Stimulated activated CD4-positive, alpha-beta T cell treated with anti-CD3 and anti-CD28 coated beads, Interleukin-4, amount 100 ng/mL, for 1 hour (primary cell): Measurements from ENCODE around the gene GLO1.
A peak's percentile ranks its signal among the peaks of the same experiment; 100 is the strongest.

Source experiments
- DNase-seq: peaks from one replicate; pipeline ENCODE4 v3.0.0-alpha.2; 2020

GLO1 gene

GRCh38 chr6:38656896-38657295 is 46.0 kb downstream of the GLO1 start:
- DNase-seq = no peak

DNA sequence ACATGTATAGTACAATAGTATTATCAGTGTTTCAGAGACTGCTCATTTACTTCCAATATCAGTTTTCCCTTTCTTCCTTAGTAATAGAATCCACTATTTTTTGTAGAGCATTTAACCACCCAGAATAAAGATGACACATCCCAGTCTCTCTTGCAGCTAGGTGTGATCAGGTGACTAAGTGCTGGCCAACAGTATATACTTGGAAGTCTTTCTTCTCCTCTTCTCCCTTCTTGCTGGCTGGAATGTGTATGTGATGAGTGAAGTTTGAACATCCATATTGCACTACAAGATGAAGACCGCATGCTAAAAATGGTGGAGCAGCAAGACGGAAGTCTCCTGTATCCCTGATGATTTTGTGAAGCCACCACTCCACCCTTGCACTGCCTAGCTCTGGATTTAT is 48.7 kb downstream of the GLO1 start:
- DNase-seq = no peak

DNA sequence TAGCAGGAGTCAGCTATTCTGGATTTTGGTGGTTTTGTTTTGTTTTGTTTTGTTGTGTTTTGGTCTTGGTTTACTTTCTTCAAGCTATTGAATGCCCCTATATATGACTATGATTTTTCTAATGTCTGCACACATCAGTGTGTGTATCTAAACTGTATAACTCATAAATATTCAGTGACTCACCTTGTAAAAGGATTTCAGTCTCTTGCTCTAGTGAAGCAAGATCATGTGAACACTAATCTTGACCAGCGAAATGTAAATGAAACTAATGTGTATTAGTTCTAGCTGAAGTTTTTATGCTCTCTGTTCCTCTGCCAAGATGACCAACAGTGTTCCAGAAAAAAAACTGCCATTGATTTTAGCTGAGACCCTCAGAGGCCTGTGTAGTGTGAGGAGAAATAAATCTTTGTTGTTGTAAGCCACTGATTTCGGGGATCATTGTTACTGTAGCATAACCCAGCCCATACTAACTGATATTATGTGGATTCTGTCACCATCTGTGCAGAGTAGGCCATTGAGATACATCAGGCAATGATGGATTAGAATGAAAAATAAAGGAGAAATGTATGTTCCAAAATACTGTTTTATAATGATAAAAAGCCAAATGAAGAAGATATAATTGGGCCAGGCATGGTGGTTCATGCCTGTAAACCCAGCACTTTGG is 51.7 kb downstream of the GLO1 start:
- DNase-seq = no peak

DNA sequence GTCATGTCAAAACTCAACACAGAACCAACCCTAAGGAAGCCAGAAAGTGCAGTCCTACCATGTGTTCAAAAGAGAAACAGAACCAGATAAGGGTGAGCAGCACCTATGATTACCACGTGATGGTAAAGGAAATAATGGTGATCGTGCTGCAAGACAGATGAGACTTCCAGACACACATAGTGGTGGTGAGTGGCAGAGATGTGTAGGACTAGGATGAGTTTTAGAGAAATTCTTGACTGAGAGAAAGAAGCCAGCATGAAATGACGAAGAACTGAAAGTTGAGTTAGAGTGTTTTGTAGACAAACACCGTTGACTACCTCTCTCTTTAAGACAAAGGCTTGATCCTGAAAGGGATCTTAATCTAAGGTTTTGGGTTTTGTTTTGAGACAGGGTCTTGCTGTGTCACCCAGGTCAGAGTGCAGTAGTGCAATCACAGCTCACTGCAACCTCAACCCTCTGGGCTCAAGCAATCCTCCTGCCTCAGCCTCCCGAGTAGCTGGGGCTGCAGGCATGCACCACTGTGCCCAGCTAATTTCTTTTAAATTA is 52.7 kb downstream of the GLO1 start:
- DNase-seq = no peak

- no peak for DNase-seq
These were observed 53.2 kb downstream of the GLO1 start for GRCh38 chr6:38649744-38650143.

DNA sequence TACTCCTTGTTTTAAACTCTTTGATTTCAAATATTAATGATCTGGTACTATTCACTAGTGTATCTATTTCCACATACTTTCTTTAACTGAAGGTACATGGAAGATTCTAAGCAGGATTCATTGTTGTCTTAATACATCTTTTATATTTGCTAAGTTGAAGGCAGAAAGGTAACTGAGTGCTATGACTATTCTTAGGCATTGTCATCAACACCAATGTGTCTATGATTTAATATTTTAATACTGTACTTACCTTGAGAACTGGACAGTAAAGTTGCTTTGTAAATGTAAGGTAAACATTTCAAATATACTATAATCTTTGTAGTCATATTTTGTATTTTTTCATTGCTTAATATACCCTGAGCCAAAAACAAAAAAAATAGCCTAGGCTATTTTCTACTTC is 54.3 kb downstream of the GLO1 start:
- no peak for DNase-seq

DNA sequence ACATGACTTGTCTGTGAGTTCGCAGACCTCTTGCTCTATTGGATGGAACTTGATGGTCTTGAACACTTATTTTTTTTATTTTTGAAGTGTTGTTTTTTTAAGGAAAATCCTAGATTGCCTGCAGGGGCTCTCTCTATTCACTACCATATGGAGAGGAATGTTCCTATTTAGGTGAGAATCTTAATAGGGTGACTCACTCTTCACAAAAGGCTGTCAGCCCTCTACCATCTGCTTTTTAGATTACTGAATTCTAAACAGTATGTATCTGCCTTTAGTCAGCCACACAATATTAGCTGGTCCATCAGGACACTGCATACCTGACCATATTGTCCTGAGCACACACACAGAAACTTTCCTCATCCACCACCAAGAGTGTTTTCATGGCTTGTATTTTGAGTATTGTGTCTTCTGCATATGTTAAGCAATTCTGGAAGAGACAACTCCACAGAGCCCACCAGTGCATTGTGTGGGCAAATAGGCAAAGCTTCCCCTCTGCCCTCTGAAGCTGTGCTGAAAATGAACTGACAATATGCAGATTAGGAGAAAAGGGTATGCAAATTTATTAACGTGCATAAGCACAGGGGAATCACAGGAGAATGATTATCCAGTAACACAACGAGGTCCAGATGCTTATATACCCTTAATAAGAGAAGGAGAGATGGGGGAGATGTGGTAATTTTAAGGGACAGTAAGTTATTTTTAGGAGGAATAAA is 56.6 kb downstream of the GLO1 start:
- DNase-seq = no peak

DNA sequence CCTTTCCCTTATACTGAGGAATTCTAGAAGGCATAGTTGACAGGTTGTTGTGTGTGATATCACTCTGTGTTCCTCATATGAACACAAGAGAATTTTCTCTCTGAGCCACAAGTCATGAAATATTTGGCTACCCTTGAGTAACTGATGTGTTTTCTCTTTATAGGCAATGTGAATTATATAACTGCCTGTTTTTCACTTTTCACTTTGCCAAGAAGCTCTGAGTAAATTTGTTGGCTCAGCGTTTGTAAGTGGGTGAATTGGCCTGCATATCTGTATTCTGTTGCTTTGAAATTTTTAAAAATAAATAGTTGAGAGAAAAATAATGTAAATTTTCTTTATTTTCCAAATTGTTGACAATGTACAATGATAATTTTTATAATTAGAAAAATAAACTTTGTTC is 58.0 kb downstream of the GLO1 start:
- DNase-seq = no peak

DNA sequence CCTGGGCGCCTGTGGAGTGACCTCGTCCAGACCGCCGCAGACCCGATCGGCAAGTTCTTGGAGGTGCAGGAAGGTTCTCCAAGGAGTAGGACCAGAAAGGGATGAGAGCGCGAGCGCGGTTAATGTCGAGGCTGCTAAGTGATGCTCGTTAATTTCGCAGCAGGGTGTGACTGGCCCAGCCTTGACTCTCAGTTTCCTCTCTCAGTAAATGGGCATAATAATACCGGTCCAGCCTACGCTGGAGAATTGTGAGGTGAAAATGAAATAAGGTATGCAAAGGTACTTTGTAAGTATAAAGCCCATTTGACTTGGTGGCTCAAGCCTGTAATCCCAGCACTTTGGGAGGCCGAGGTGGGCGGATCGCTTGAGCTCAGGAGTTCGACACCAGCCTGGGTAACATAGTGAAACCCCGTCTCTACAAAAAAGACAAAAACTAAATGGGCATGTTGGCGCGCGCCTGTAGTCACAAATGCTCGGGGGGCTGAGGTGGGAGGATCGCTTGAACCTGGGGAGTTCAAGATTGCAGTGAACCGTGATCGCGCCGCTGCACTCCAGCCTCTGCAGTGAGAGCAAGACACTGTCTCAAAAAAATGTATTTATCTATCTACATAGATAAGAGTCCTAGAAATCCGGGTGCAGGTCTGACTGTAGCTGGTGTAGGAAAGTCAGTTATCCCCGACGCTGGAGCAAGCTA is 62.6 kb downstream of the GLO1 start:
- peak; percentile 2 for DNase-seq

DNA sequence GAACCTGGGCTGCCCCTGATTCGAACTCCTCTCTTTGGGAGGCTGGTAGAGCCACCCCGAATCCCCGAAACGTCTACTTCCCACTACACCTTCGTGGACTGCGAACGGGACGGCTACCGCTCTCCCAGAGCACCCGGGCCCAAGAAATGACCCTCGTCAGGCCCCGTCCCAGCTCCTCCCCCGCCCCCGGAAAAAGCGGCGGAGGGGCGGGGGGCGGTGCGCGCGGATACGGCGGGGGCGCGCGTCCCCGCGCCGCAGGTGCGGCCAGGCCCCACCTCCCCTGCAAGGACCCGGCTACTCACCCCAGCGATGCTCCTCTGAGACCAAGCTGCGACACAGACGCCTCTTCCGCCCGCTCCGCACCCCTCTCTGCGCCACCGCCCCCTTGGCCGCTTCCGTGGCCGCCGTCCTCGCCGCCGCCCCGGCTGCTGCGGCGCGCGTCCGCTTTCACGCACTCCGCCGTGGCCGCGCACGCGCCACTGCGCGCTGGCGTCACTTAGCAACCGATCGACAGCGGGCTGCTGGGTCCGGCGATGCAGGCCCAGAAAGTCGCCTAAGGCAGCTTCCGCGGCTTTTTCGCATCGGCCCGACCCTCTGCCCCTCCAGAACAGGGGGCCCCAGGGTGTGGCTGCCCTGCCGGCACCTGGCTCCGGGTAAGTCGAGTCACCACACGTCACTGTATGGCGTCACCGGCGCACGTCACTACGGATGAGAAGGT is 63.3 kb downstream of the GLO1 start, which contains the start of gene BTBD9:
Gene BTBD9, minus strand, starts transcription at position 432 of the 718 bp plus-strand sequence.
- DNase-seq = peak; percentile 79

GRCh38 chr6:38638941-38639497 is 63.9 kb downstream of the GLO1 start:
- DNase-seq = peak; percentile 63

DNA sequence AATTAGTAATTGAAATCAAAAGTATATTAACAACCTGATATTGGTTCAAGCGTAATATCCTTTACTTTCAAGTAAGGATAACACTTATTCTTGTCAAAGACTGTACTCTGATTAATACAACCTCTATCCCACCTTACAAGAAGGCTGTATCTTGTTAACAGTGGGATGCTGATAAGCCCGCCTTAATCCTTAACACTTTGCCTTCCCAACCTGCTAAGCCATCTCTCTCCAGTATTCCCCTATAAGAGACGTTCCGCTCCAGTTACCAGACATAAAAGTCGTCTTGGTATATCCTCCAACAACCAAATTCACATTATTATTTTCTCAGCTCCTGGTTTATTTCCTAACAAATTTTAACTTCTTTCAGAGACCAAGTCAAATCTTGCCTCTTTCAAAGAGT is 65.2 kb downstream of the GLO1 start:
- no peak for DNase-seq

DNA sequence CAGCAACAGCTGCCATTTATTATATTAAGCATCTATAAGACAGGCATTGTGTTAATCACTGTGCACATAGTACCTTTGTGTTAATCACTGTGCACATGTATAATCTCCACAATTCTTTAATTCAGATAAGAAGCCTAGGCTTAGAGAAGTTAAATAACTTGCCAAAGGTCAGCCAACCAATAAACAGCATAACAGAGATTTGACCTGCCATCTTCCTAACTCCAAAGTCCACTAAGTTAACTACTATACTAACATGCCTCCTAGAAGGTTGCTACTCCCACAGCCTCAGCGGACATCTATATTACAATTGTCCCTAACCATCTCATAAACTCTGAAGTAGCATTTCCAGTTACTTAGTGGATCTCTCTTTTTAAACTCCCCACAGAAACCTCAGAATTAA is 66.9 kb downstream of the GLO1 start:
- DNase-seq = no peak

DNA sequence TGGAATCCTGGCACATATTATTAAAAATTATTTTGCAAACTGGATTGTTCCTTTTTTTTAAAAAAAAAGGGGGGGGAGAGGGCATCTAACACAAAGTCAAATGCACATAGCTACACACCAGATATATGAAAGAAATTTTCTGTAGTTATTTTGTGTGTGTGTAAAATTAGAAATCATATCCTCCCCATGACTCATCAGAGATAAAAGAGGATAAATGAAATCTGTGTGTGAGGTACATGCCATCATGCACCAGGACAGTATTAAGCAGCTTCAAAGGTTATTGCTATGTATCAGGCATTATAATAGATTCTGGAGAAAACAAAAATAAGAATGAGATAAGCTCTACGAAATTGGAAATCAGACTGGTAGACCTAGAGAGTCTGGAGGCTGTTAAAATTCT is 68.4 kb downstream of the GLO1 start:
- no peak for DNase-seq

- no peak for DNase-seq
These were observed 70.5 kb downstream of the GLO1 start for GRCh38 chr6:38632490-38632889.

- DNase-seq = no peak
These were observed 71.7 kb downstream of the GLO1 start for GRCh38 chr6:38631186-38631783.
